ENCODE results near the gene TUBG2.
A peak's percentile ranks its signal among the peaks of the same experiment; 100 is the strongest.

TUBG2 gene

DNA sequence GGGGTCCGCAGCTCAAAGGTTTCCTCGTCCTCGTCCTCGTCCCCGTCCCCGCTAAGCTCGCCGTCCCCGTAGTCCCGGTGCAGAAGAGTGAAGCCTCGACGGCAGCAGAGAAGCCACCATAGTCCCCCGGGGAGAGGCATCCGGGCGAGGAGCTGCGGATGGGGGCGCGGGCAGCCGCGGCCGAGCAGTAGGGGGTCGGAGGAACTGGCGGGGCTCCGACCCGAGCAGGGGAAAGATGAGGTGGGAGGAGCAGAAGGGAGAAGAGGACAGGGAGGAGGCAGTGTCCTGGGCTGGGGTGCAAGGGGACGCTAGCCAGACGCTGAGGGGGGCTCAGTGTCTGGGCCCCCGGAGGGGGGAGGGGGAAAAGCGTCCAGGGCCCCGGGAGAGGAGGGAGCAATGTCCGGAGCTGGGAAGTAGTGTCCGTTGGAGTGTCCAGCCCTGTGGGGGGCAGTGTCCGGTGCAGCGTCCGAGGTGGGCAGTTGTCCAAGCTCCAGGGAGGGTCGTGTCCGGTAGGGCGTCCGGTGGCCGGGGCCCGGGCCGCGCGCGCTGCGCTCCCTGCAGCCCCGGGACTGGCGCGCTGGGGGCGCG is 17.4 kb downstream of the TUBG2 start, which contains the start of gene PLEKHH3:
Gene PLEKHH3 (minus strand): TSS at position 571 of the 588 bp plus-strand sequence. CDS start 431 bp downstream, at position 140.
- DNase-seq (ENCODE audit: low spot score), result no peak

DNA sequence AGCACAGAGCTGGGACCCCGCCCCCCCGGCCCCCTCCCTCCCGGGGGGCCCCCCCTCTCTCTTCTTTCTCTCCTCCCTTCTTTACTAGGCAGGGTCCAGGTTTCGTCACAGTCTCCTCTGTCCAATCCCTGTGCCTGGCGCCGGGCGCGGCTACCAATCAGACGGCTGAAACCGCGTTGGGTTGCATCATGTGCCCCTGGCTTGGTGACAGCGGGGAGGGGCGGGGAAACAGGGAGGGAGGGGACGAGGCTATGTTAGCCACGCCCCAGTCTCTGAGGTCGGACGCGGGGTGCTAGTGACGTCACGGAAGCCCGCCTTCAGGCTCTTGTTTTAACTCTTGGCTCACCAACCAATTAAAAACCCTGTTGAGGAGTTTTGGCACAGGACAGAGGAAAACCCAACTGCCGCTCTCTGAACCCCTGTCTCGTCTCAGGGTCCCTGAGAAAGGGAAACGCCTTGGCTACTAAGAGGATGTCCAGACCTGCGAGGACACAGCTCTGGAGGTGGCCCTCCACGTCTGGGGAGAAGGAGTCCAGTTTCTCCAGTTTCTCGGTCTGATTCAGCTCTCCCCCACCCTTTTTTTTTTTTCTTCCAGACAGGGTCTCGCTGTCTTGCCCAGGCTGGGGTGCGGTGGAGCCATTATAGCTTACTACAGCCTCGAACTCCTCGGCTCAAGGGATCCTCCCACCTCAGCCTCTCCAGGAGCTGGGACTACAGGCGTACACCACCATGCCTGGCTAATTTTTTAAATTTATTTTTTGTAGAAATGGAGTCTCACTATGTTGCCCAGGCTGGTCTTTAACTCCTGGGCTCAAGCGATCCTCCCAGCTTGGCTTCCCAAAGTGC is 18.2 kb downstream of the TUBG2 start:
- peak; percentile 99 for DNase-seq (ENCODE audit: low spot score)

DNA sequence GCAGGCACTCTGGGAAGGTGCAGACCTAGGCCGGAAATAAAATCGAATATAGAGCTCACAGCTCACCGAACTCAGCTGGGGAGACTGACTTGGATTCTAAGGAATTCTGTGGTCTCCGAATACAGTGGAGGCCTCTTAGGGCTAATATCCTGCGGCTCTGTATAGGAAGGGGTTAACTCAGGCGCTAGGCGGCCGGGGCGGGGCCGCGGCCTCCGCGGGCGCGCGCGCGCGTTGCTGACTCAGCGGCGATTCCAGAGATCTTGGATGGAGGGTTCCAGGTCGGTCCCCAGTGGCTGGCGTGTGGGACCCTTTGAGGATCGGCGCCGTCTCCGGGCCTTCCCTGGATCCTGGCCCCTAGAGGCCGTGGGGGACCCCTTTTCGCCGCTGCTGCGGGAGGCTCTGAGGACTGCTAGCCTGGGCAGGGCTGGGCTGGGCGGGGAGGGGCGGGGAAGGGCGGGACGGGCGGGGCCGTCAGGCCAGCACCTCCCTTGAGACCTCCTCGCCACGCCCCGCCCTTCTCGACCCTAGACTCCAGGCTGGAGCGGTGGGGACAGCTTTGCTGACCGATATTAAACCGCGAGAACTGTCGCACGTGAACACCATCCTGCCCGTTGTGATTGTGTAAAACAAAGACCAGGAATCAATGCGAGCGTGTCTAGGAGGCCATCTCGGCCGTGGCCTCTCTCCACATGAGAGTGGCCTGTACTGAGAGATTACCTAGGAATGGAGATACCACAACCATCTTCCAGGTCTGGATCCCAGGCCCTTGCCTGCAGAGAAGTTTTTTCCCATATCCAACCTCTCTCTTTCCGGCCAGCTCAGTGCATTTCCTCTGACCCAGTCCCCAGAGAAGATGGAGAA is 19.1 kb downstream of the TUBG2 start:
- DNase-seq (ENCODE audit: low spot score), result peak; percentile 86

DNA sequence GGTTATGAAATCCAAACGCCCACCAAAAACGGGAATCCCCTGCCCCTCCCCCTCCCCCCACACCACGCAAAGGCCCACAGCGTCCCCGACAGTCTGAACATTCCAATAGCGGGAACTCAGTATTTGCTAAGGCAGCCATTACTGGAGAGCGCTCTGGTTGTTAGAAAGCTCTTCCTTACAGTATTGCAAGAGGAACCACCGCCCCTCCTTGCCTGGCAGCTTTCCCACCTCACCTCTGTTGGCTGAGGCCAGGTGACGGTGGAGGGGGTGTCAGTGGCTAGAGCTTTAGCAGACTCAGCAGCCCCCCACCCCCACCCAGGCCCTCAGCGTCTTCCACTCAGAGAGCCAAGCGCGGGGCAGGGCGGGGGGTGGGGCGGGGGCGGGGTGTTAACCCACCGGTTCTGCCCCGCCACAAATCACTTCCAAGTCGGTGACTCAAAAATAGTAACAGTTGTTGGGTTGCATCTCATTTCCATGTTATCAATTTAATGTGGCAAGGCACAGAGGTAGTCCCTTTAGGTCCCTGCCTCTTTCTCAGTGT is 19.9 kb downstream of the TUBG2 start:
- DNase-seq (ENCODE audit: low spot score), result no peak

DNA sequence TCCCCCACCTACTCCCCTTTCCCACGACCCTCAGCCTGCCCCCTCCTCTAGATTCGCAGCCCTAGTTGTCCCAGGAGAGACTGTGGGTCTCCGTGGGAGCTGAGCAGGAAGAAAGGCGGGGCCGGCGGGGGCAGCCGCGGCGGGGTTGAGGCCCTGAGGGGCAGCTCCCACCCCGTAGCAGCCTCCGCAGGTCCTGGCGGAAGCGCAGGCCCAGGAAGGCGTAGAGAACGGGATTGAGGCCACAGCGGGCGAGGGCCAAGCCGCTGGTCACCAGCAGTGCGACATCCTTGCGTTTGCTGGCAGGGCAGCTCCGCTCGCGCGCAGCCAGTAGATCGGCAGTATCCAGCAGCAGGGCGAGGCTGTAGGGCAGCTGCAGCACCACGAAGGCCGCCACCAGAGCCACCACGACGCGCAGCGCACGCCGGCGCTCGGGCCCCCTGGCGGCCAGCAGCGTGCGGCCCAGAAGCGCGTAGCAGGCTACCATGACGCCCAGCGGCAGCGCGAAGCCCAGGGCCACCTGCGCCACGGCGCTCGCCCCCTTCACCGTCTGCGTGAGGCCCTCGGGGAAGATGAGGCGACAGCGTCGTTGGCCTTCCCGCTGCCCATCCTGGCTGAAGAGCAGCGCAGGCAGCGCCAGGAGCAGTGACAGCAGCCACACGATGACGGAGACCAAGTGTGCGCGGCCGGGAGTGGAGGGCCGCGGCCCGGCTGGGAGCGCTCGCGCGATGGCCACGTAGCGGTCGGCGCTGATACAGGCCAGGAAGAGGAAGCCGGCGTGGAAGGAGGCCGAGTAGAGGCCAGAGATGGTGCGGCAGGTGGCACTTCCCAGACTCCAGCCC is 20.6 kb downstream of the TUBG2 start:
- DNase-seq (ENCODE audit: low spot score), result no peak

DNA sequence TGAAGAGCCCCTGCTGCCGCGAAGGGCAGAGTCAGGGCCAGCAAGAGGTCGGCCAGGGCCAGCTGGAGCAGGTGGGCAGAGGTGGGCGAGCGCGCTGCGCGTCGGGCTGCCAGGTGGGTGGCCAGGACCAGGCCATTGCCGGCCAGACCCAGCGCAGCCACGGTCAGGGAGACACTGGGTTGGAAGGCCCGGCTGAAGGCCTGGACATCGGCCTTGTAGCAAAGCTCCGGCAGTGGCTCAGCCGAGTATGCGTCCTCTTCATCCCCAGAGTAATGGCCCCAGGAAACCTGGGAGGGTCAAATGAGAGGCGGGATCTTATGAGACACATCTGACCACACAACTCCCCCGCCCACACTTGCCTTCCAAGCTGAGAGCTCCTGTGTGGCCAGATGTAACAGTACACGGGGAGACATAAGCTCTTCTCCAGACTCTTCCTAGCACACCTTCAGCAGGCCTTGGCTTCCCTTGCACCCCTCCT is 21.3 kb downstream of the TUBG2 start:
- no peak for DNase-seq (ENCODE audit: low spot score)

DNA sequence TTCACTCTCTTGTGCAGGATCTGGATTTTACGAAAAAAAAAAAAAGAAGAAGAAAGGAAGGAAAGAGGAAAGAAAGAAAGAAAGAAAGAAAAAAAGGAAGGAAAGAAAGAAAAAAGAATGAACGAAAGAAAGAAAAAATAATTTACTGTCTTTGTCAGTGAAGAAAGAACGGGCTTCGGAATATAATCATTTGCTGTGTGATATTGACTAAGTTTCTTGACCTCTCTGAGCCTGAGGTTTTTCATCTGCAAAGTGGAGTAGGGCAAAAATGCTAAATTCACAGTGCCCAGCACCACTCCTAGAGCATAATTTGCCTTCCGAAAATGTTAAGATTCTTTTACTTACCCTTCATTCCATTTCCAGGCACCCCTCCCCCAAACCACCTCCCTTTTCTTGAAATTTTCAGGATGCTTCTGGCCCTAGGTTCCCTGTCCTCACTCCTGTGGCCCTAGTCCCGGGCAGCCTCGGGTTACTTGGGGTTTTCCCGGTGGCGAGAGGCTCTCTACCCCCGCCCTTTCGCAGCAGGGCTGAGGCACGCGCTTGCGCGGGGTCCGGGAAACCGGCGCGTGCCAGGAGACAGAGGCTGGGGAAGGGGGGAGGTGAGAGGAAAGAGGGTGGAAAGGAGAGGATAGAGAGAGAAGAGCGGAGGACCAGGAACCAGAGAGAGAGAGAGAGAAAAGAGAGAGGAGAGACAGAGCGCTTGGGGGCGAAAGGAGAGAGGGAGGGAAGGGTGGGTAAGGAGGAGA is 23.1 kb downstream of the TUBG2 start, which contains the start of gene CNTNAP1:
Gene CNTNAP1 (plus strand): TSS at position 556 of the 746 bp plus-strand sequence. CDS start 299 bp downstream, outside the sequence.
- no peak for DNase-seq (ENCODE audit: low spot score)

DNA sequence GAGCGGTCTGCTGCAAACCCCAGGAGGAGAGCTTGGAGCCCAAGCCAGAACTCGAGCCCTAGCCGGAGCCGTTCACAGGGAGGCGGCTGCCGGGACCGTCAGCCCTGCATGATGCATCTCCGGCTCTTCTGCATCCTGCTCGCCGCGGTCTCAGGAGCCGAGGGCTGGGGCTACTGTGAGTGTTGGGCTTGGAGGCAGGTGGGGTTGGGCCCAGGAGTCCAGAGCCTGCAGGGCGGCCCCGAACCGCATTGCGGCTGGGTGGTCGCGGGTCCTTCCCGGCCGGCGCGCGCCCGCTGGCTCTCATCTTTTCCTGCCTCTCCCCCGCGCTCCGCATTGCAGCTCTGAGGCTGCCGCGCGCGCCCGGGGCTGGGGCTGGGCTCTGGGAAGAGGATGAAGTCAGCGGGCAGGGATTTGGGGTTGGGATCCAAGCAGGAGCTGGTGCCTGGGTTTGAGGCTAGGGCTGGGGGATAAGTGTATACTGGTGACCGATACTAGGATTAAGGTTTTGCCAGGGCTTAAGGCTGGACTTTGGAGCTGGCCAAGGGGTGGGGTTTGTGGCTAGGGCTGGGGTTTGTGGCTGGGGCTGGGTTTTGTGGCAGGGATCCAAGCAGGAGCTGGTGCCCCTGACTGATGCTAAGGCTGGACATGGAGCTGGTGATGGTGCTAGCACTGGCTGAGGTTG is 23.8 kb downstream of the TUBG2 start:
- no peak for DNase-seq (ENCODE audit: low spot score)

DNA sequence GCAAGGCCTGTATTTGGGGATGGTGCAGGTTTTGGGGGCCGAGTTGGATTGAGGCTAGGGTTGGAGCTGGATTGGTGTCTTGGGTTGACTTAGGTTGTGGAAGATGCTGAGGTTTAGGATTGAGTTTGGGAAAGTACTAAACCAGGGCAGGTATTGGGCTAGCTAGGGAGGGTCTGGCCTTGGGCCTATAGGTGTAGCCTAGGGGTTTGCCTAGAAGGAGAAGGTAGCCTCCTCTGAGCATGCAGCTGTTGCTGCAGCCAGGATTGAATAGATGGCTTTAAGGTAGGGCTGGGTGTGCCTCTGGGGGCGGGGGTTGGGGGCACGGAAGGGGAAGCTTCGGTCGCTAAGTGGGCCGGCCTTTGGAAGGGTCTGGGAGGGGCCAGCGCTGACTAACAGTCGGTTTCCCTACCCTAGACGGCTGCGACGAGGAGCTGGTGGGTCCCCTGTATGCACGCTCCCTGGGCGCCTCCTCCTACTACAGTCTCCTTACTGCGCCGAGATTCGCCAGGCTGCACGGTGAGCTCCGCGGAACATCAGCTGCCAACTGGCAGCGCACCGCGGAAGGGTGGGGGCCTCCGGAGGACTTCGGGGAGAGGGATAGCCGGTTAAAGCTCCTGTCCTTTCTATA is 24.4 kb downstream of the TUBG2 start:
- DNase-seq (ENCODE audit: low spot score), result no peak

DNA sequence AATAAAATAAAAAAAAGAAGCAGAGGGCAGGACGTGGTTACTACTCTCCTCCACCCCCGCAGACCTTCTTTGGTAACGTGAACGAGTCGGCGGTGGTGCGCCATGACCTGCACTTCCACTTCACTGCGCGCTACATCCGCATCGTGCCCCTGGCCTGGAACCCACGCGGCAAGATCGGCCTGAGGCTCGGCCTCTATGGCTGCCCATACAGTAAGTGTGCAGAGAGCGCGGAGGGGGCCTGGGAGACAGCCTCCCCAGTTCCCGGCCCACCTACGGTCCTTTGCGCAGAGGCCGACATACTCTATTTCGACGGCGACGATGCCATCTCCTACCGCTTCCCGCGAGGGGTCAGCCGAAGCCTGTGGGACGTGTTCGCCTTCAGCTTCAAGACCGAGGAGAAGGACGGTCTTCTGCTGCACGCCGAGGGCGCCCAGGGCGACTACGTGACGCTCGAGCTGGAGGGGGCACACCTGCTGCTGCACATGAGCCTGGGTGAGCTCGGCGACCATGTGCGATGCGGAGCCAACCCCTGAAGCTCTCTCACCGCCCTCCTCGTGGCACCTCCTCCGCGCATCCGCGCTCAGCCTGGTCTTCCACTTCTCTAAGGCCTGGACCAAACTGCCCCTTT is 26.0 kb downstream of the TUBG2 start:
- no peak for DNase-seq (ENCODE audit: low spot score)

DNA sequence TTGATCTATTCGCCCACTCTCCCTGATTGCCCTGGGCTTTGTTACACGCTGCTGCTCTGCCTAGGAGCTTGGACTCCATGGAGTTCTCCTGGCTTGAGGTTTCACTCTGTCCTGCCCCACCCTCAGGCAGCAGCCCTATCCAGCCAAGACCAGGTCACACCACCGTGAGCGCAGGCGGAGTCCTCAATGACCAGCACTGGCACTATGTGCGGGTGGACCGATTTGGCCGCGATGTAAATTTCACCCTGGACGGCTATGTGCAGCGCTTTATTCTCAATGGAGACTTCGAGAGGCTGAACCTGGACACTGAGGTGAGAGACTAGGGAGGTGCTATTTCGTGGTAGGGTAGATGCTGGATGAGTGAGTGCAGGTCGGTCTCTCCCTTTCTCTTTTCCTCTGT is 26.7 kb downstream of the TUBG2 start:
- DNase-seq (ENCODE audit: low spot score), result no peak

DNA sequence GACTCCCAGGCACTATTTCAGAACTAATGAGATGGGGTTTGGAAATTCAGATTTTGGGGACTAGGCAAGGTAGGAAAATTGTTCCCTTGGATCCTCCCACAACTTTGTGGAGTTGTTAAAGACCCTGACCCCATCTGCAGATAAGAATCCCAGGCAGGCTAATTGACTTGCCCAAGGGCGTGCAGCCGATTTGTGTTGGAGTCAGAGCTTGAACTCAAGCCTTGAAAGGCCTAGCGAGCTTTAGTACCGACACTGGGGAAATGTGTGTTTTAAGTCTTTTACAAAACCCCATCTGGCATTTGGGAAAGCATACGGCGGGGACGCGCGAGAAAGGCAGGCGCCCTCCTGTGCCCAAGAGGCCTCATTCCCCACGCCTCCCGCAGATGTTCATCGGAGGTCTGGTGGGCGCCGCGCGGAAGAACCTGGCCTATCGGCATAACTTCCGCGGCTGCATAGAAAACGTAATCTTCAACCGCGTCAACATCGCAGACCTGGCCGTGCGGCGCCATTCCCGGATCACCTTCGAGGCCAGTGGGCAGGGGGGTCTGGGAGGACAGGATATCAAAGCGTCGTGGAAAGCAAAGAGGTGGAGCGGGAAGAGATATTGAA is 27.5 kb downstream of the TUBG2 start:
- DNase-seq (ENCODE audit: low spot score), result no peak

DNA sequence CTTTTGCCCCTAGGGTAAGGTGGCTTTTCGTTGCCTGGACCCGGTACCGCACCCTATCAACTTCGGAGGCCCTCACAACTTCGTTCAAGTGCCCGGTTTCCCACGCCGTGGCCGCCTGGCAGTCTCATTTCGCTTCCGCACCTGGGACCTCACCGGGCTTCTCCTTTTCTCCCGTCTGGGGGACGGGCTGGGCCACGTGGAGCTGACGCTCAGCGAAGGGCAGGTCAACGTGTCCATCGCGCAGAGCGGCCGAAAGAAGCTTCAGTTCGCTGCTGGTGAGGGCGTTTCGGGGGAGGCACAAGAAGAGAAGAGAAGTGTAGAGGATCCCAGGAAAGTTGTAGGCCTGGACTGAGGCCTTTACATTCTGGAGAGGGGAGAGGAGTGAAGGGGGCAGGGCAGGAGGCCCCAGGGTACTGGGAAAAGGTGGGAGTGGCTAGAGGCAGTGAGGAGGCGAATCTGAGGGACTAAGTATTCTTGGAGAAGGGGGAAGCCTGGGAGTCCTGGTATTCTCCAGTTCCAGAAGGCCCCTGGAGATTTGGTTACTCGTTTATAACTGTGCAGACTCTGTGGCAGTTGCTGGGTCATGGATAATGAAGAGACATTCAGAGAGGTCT is 28.7 kb downstream of the TUBG2 start:
- DNase-seq (ENCODE audit: low spot score), result no peak

DNA sequence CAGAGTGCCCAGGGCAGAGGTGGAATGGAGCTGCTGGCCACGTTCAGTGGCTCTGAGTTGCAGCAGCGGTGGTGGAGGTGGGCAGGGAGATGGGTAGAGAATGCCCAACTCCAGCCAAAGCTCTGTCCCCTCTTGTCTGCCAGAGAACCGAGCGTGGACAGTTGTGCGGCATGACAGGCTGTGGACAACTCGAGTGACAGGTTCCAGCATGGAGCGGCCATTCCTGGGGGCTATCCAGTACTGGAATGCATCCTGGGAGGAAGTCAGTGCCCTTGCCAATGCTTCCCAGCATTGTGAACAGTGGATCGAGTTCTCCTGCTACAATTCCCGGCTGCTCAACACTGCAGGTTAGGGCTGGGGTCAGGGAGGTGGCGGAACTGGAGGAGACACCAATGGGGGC is 31.5 kb downstream of the TUBG2 start:
- DNase-seq (ENCODE audit: low spot score), result no peak

DNA sequence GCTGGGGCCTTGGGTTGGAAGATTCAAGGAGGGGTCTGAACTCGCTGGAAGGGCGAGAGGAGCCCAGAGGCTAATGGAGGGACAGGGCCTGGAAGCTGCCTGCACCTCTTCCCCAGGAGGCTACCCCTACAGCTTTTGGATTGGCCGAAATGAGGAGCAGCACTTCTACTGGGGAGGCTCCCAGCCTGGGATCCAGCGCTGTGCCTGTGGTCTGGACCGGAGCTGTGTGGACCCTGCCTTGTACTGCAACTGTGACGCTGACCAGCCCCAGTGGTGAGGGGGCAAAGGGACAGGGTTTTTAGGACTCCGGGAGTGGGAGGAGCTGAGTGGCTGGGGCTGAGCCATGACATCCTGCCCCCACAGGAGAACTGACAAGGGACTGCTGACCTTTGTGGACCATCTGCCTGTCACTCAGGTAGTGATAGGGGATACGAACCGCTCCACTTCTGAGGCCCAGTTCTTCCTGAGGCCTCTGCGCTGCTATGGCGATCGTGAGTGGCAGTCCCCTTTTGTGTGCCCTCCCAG is 32.0 kb downstream of the TUBG2 start:
- no peak for DNase-seq (ENCODE audit: low spot score)

DNA sequence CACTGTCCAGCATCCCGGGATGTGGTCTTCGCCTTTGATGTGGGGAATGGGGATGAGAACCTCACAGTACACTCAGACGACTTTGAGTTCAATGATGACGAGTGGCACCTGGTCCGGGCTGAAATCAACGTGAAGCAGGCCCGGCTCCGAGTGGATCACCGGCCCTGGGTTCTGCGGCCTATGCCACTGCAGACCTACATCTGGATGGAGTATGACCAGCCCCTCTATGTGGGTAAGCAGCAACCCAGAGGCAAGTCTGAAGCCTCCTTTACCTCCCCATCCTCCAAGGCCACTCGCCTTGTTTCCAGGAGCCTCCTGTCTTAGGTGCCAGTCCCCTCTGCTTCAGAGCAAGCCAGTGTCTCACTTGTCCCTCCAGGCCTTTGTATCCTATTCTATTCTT is 33.4 kb downstream of the TUBG2 start:
- DNase-seq (ENCODE audit: low spot score), result no peak

DNA sequence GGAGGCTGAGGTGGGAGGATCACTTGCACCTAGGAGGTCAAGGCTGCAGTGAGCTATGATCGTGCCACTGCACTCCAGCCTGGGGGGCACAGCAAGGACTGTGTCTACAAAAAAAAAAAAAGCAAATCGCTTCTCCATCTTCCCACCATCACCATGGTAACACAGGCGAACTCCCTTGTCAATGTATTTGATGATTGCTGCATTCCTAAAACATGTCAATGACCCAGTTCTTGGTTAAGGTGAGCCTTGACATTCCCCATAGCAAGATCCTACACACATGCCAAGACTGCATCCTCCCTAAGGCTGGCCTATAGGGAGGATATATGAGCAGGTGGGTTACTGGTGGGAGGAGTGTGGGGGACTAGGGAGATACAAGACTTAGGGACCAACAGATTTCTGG is 35.4 kb downstream of the TUBG2 start:
- DNase-seq (ENCODE audit: low spot score), result no peak

DNA sequence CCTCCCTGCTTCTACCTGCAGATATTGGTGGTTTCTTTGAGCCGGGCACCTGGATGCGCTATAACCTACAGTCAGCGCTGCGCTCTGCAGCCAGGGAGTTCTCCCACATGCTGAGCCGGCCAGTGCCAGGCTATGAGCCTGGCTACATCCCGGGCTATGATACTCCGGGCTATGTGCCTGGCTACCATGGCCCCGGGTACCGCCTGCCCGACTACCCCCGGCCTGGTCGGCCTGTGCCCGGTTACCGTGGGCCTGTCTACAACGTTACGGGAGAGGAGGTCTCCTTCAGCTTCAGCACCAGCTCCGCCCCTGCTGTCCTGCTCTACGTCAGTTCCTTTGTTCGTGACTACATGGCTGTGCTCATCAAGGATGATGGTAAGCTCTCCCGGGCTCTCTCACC is 36.4 kb downstream of the TUBG2 start:
- DNase-seq (ENCODE audit: low spot score), result no peak
